GM12878 (cell line): ENCODE measurements around the gene KRTAP5-7. TPM values are rescaled to one million over a fixed set of nuclear protein-coding genes. Genes with fewer than 3 reads are reported as not detected.

Source experiments
- ATAC-seq: fragments of 200-7000 bp; cut with Tn5 transposase; 3 replicates; pipeline ENCODE4 v1.9.1; 2020; ENCODE audit warnings: mild to moderate bottlenecking, moderate library complexity
- BruUV-seq: library from RNA; stranded (reverse); fragments of 400-500 nt; replicated peaks from 2 replicates; lab custom pipeline; 2021; lab: Mats Ljungman, UMichigan
- CTCF ChIA-PET: fragments of 300-600 bp; sonication (Branson Sonifier 250); formaldehyde crosslinking; extraction: SDS; loops from one replicate; lab custom pipeline; 2021; ENCODE audit warnings: inconsistent platforms; lab: Yijun Ruan, JAX
- POLR2A ChIA-PET: fragments of 350-600 bp; formaldehyde crosslinking; extraction: SDS; loops from one replicate; lab custom pipeline; 2021; ENCODE audit warnings: inconsistent platforms; lab: Charles Lee
- RAD21 ChIA-PET: fragments of 300-600 bp; sonication (Branson Sonifier 250); formaldehyde crosslinking; loops from one replicate; lab custom pipeline; 2023; ENCODE audit warnings: antibody characterized with exemption; ENCODE audit not compliant: unreplicated experiment; lab: Charles Lee
- SMC1A ChIA-PET: fragments of 300-600 bp; sonication (Branson Sonifier 250); formaldehyde crosslinking; loops from one replicate; lab custom pipeline; 2023; ENCODE audit not compliant: unreplicated experiment, uncharacterized antibody; lab: Charles Lee
- DNase-seq: peaks from one replicate; pipeline ENCODE4 v3.0.0-alpha.2; 2011; ENCODE audit warnings: low read depth, low spot score
- FAIRE-seq: peaks from 3 replicates; lab custom pipeline; 2011; peaks lifted over from hg19 to GRCh38; lab: Jason Lieb, UNC
- H2AFZ ChIP-seq: 2 replicates; pipeline ENCODE4 v1.6.0; 2011; ENCODE audit warnings: low read depth, low read length, control low read depth; ENCODE audit not compliant: control insufficient read depth
- H3K27ac ChIP-seq: 2 replicates; pipeline ENCODE4 v1.5.1; 2011; ENCODE audit warnings: control low read depth; ENCODE audit not compliant: control insufficient read depth, insufficient read depth
- H3K27me3 ChIP-seq, 2 experiments: replicated peaks in 1 of 2; 2 replicates each; pipeline versions ENCODE4 v1.6.0 to v1.6.1; 2011; ENCODE audit warnings: low read length in 1 of 2; ENCODE audit not compliant: control insufficient read depth in 2 of 2, insufficient read depth in 2 of 2
- H3K36me3 ChIP-seq, 2 experiments: 2 replicates each; pipeline ENCODE4 v1.5.1; 2011; ENCODE audit warnings: low read length in 1 of 2; ENCODE audit not compliant: control insufficient read depth in 2 of 2, insufficient read depth in 2 of 2
- H3K4me1 ChIP-seq: 2 replicates; pipeline ENCODE4 v1.6.1; 2011; ENCODE audit warnings: mild to moderate bottlenecking, low read length, moderate library complexity, mixed read lengths; ENCODE audit not compliant: control insufficient read depth, insufficient read depth
- H3K4me2 ChIP-seq: 2 replicates; pipeline ENCODE4 v1.6.0; 2011; ENCODE audit warnings: control low read depth; ENCODE audit not compliant: control insufficient read depth, insufficient read depth
- H3K4me3 ChIP-seq: fragments of 200-600 bp; sonication (generic); 2 replicates; pipeline ENCODE4 v1.5.1; 2016
- H3K79me2 ChIP-seq: 2 replicates; pipeline ENCODE4 v1.6.0; 2011; ENCODE audit warnings: low read length; ENCODE audit not compliant: control insufficient read depth, insufficient read depth
- H3K9ac ChIP-seq: 2 replicates; pipeline ENCODE4 v1.8.0; 2011; ENCODE audit warnings: low read length, control low read depth, mixed read lengths; ENCODE audit not compliant: control insufficient read depth, insufficient read depth
- H3K9me3 ChIP-seq: replicated peaks from 3 replicates; pipeline ENCODE4 v1.5.1; 2011; ENCODE audit warnings: mild to moderate bottlenecking, low read length; ENCODE audit not compliant: control insufficient read depth, insufficient read depth
- H4K20me1 ChIP-seq: 2 replicates; pipeline ENCODE4 v1.6.0; 2011; ENCODE audit not compliant: control insufficient read depth, insufficient read depth
- ATF7 ChIP-seq: fragments of 450-650 bp; IDR thresholded peaks from 2 replicates; pipeline ENCODE4 v1.6.1; 2016; ENCODE audit warnings: low read depth, mild to moderate bottlenecking
- CREM ChIP-seq: IDR thresholded peaks from 2 replicates; pipeline ENCODE4 v1.6.1; 2014; ENCODE audit warnings: antibody characterized with exemption, low read depth
- NR2C1 ChIP-seq: fragments of 450-650 bp; IDR thresholded peaks from 2 replicates; pipeline ENCODE4 v1.6.1; 2017; ENCODE audit warnings: antibody characterized with exemption, mild to moderate bottlenecking, moderate library complexity
- PBX3 ChIP-seq: IDR thresholded peaks from 2 replicates; pipeline ENCODE4 v1.6.1; 2011; ENCODE audit warnings: mild to moderate bottlenecking, low read depth, low read length, moderate library complexity; ENCODE audit not compliant: insufficient replicate concordance
- PRDM15 ChIP-seq: fragments of 450-650 bp; formaldehyde crosslinking; IDR thresholded peaks from 2 replicates; pipeline ENCODE4 v1.4.0; 2020; ENCODE audit warnings: mild to moderate bottlenecking, moderate library complexity
- RCOR1 ChIP-seq: conservative IDR thresholded peaks from 2 replicates; pipeline ENCODE4 v1.6.1; 2012; ENCODE audit warnings: low read depth, low read length, improper control_type of control experiment
- TCF12 ChIP-seq: IDR thresholded peaks from 2 replicates; pipeline ENCODE4 v1.6.1; 2011; ENCODE audit warnings: low read depth, mild to moderate bottlenecking, low read length
- ZBED1 ChIP-seq: IDR thresholded peaks from 2 replicates; pipeline ENCODE4 v1.6.1; 2016; ENCODE audit warnings: borderline replicate concordance
- ZNF24 ChIP-seq: fragments of 450-650 bp; IDR thresholded peaks from 2 replicates; pipeline ENCODE4 v1.6.1; 2017; ENCODE audit warnings: antibody characterized with exemption, mild to moderate bottlenecking
- WGBS: methylation state at CpG from one replicate; pipeline ENCODE4 v1.1.6; 2016; ENCODE audit warnings: low lambda C conversion rate; ENCODE audit not compliant: insufficient replicate concordance, insufficient coverage; ENCODE audit errors: missing lambda C conversion rate; 5-methylcytosine and 5-hydroxymethylcytosine counted together
- in situ Hi-C: fragments of 300-500 bp; cut with MboI; formaldehyde crosslinking; loops from 9 replicates; pipeline ENCODE4 v1.14.3; 2018; ENCODE audit warnings: mixed read lengths
- intact Hi-C: fragments of 100-400 bp; cut with micrococcal nuclease; formaldehyde crosslinking; loops from one replicate; pipeline ENCODE4 v1.14.2; 2022; ENCODE audit not compliant: unreplicated experiment
- polyA plus RNA-seq, 11 experiments: library from polyadenylated mRNA; depleted of rRNA in 4 of 11; unstranded in 6 of 11; stranded (reverse) in 5 of 11; fragments of >200 nt; fragmentation: Nextera tagmentation in 4 of 11; fragmentation: Illumina TruSeq in 1 of 11; extraction: Ambion mirVana in 4 of 11; extraction: Trizol in 1 of 11; gene quantifications; 1 replicate in 1 of 11; 2 replicates in 10 of 11; pipeline versions ENCODE4 v1.2.1 to v1.2.3, GENCODE V29; 2011 to 2016; ENCODE audit warnings: inconsistent platforms in 2 of 11, missing spikeins in 2 of 11, low read depth in 1 of 11
- total RNA-seq, 4 experiments: library from RNA; depleted of rRNA in 3 of 4; stranded (reverse); fragments of >200 nt in 3 of 4; fragmentation: Illumina TruSeq in 1 of 4; extraction: Trizol in 1 of 4; gene quantifications; 2 replicates each; pipeline versions ENCODE4 v1.2.1 to v1.2.3, GENCODE V29; 2013 to 2021
- TF ChIP-seq, protein P1 (sequence below): fragments of 450-650 bp; conservative IDR thresholded peaks from 2 replicates; pipeline ENCODE4 v1.6.1; 2017; ENCODE audit warnings: mild to moderate bottlenecking, moderate library complexity

Gene KRTAP5-7
- total and polyA plus RNA-seq, 10 of the 15 experiments (the other 5 are each of a cell fraction or from before 2014, with no cell fraction given): 0.07 to 0.23 (median 0.19) TPM; not detected in 6

- ATAC-seq: no peak
Measured at GRCh38 chr11:71525938-71526495, 1.1 kb upstream of the KRTAP5-7 start.

DNA sequence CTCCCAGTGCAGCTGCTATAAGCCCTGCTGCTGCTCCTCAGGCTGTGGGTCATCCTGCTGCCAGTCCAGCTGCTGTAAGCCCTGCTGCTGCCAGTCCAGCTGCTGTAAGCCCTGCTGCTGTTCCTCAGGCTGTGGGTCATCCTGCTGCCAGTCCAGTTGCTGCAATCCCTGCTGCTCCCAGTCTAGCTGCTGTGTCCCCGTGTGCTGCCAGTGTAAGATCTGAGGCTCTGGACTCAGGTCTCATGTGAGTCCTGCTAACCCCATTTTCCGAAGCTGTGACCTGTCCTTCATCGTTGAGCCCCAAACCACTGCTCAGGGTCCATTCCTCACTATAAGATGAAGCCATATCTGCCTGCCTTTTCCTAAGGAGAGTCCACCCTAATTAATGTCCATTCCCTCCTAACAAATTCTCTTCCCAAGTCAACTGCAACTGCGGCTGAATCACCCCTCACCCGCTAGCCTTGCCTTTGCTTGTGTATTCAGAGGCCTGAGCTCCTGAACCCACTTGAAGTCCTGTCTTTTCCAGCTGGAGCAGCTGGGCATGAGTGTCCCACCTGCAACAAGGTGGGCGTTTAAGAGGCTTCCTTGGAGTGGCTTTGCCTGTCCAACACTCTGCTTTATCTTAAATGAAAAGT, 626 bp downstream of the KRTAP5-7 start:
- no peak for DNase-seq
- TF ChIP-seq, protein P1, sequence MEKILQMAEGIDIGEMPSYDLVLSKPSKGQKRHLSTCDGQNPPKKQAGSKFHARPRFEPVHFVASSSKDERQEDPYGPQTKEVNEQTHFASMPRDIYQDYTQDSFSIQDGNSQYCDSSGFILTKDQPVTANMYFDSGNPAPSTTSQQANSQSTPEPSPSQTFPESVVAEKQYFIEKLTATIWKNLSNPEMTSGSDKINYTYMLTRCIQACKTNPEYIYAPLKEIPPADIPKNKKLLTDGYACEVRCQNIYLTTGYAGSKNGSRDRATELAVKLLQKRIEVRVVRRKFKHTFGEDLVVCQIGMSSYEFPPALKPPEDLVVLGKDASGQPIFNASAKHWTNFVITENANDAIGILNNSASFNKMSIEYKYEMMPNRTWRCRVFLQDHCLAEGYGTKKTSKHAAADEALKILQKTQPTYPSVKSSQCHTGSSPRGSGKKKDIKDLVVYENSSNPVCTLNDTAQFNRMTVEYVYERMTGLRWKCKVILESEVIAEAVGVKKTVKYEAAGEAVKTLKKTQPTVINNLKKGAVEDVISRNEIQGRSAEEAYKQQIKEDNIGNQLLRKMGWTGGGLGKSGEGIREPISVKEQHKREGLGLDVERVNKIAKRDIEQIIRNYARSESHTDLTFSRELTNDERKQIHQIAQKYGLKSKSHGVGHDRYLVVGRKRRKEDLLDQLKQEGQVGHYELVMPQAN: no peak
- TF ChIP-seq PBX3: no peak
- TF ChIP-seq TCF12: no peak
- TF ChIP-seq CREM: no peak
- TF ChIP-seq PRDM15 (CRISPR knock-in tag): no peak
- TF ChIP-seq RCOR1: no peak
- no peak for TF ChIP-seq ATF7

More at GRCh38 chr11:71525938-71526495, 1.1 kb upstream of the KRTAP5-7 start:
- ChIA-PET CTCF (no interaction called here), RAD21 (no interaction called here), SMC1A (no interaction called here), POLR2A (no interaction called here)
- no peaks in the 10 kb centered on the region for H3K36me3 ChIP-seq
- H3K27ac ChIP-seq: no peak overlapping the region
- DNase-seq (no peak), FAIRE-seq (no peak)
- no peak for TF ChIP-seq ZBED1
- TF ChIP-seq ZNF24: no peak
- no peak for TF ChIP-seq NR2C1
- 37% methylated on average over 2 of the region's 2 CpGs for WGBS
- H4K20me1 ChIP-seq: no peaks in the 10 kb centered on the region
- no peaks in the 10 kb centered on the region for H3K79me2 ChIP-seq
- H3K9me3 ChIP-seq: no peaks in the 10 kb centered on the region; the same call in 2 of the 3 replicates
- no peak overlapping the region for H2AFZ ChIP-seq
- H3K27me3 ChIP-seq: no peaks in the 10 kb centered on the region
- intact Hi-C loops: no loop called here
- no peak overlapping the region for H3K4me2 ChIP-seq
- in situ Hi-C loops: no loop called here
- no peak overlapping the region for H3K4me3 ChIP-seq
- H3K9ac ChIP-seq: no peak overlapping the region
- H3K4me1 ChIP-seq: peaks cover 4% of the 10 kb centered on the region; the same call in 1 of the 2 replicates
- BruUV-seq: no TSS peak

More for the DNA sequence above, 626 bp downstream of the KRTAP5-7 start:
- Histone ChIP-seq H3K4me3 (no peak overlapping the region), H4K20me1 (no peaks in the 10 kb centered on the region), H3K9ac (no peak overlapping the region), H3K27ac (no peak overlapping the region), H2AFZ (no peak overlapping the region), H3K4me1 (peaks cover 4% of the 10 kb centered on the region; the same call in 1 of the 2 replicates), H3K4me2 (no peak overlapping the region), H3K9me3 (no peaks in the 10 kb centered on the region; the same call in 2 of the 3 replicates), H3K36me3 (no peaks in the 10 kb centered on the region), H3K79me2 (no peaks in the 10 kb centered on the region), H3K27me3 (no peaks in the 10 kb centered on the region)
- 67% methylated on average over 6 of the region's 6 CpGs for WGBS
- ChIA-PET SMC1A (no interaction called here), RAD21 (no interaction called here), CTCF (no interaction called here), POLR2A (no interaction called here)
- in situ Hi-C loops: no loop called here
- no TSS peak for BruUV-seq
- no peak for FAIRE-seq
- ATAC-seq: no peak
- intact Hi-C loops: no loop called here
